GM12878 (cell line): ENCODE results near the gene EME2. TPM values are rescaled to one million over a fixed set of nuclear protein-coding genes. Genes with fewer than 3 reads are reported as not detected.
A peak's percentile ranks its signal among the peaks of the same experiment; 100 is the strongest.

ENCODE experiments used
- ATAC-seq: fragments of 200-7000 bp; cut with Tn5 transposase; 3 replicates; pipeline ENCODE4 v1.9.1; 2020; ENCODE audit warnings: mild to moderate bottlenecking, moderate library complexity
- BruUV-seq: library from RNA; stranded (reverse); fragments of 400-500 nt; replicated peaks from 2 replicates; lab custom pipeline; 2021; lab: Mats Ljungman, UMichigan
- CTCF ChIA-PET: fragments of 300-600 bp; sonication (Branson Sonifier 250); formaldehyde crosslinking; extraction: SDS; loops from one replicate; lab custom pipeline; 2021; ENCODE audit warnings: inconsistent platforms; lab: Yijun Ruan, JAX
- POLR2A ChIA-PET: fragments of 350-600 bp; formaldehyde crosslinking; extraction: SDS; loops from one replicate; lab custom pipeline; 2021; ENCODE audit warnings: inconsistent platforms; lab: Charles Lee
- RAD21 ChIA-PET: fragments of 300-600 bp; sonication (Branson Sonifier 250); formaldehyde crosslinking; loops from one replicate; lab custom pipeline; 2023; ENCODE audit warnings: antibody characterized with exemption; ENCODE audit not compliant: unreplicated experiment; lab: Charles Lee
- SMC1A ChIA-PET: fragments of 300-600 bp; sonication (Branson Sonifier 250); formaldehyde crosslinking; loops from one replicate; lab custom pipeline; 2023; ENCODE audit not compliant: unreplicated experiment, uncharacterized antibody; lab: Charles Lee
- DNase-seq: peaks from one replicate; pipeline ENCODE4 v3.0.0-alpha.2; 2011; ENCODE audit warnings: low read depth, low spot score
- FAIRE-seq: peaks from 3 replicates; lab custom pipeline; 2011; peaks lifted over from hg19 to GRCh38; lab: Jason Lieb, UNC
- H2AFZ ChIP-seq: 2 replicates; pipeline ENCODE4 v1.6.0; 2011; ENCODE audit warnings: low read depth, low read length, control low read depth; ENCODE audit not compliant: control insufficient read depth
- H3K27ac ChIP-seq: 2 replicates; pipeline ENCODE4 v1.5.1; 2011; ENCODE audit warnings: control low read depth; ENCODE audit not compliant: control insufficient read depth, insufficient read depth
- H3K27me3 ChIP-seq, 2 experiments: replicated peaks in 1 of 2; 2 replicates each; pipeline versions ENCODE4 v1.6.0 to v1.6.1; 2011; ENCODE audit warnings: low read length in 1 of 2; ENCODE audit not compliant: control insufficient read depth in 2 of 2, insufficient read depth in 2 of 2
- H3K36me3 ChIP-seq, 2 experiments: 2 replicates each; pipeline ENCODE4 v1.5.1; 2011; ENCODE audit warnings: low read length in 1 of 2; ENCODE audit not compliant: control insufficient read depth in 2 of 2, insufficient read depth in 2 of 2
- H3K4me1 ChIP-seq: 2 replicates; pipeline ENCODE4 v1.6.1; 2011; ENCODE audit warnings: mild to moderate bottlenecking, low read length, moderate library complexity, mixed read lengths; ENCODE audit not compliant: control insufficient read depth, insufficient read depth
- H3K4me2 ChIP-seq: 2 replicates; pipeline ENCODE4 v1.6.0; 2011; ENCODE audit warnings: control low read depth; ENCODE audit not compliant: control insufficient read depth, insufficient read depth
- H3K4me3 ChIP-seq: fragments of 200-600 bp; sonication (generic); 2 replicates; pipeline ENCODE4 v1.5.1; 2016
- H3K79me2 ChIP-seq: 2 replicates; pipeline ENCODE4 v1.6.0; 2011; ENCODE audit warnings: low read length; ENCODE audit not compliant: control insufficient read depth, insufficient read depth
- H3K9ac ChIP-seq: 2 replicates; pipeline ENCODE4 v1.8.0; 2011; ENCODE audit warnings: low read length, control low read depth, mixed read lengths; ENCODE audit not compliant: control insufficient read depth, insufficient read depth
- H3K9me3 ChIP-seq: replicated peaks from 3 replicates; pipeline ENCODE4 v1.5.1; 2011; ENCODE audit warnings: mild to moderate bottlenecking, low read length; ENCODE audit not compliant: control insufficient read depth, insufficient read depth
- H4K20me1 ChIP-seq: 2 replicates; pipeline ENCODE4 v1.6.0; 2011; ENCODE audit not compliant: control insufficient read depth, insufficient read depth
- RAD21 ChIP-seq: IDR thresholded peaks from 2 replicates; pipeline ENCODE4 v1.6.1; 2011; ENCODE audit warnings: mild to moderate bottlenecking, low read depth, low read length, moderate library complexity; ENCODE audit not compliant: insufficient read depth
- SMC3 ChIP-seq: IDR thresholded peaks from 2 replicates; pipeline ENCODE4 v1.6.1; 2011; ENCODE audit warnings: low read length, improper control_type of control experiment, borderline replicate concordance
- WGBS: methylation state at CpG from one replicate; pipeline ENCODE4 v1.1.6; 2016; ENCODE audit warnings: low lambda C conversion rate; ENCODE audit not compliant: insufficient replicate concordance, insufficient coverage; ENCODE audit errors: missing lambda C conversion rate; 5-methylcytosine and 5-hydroxymethylcytosine counted together
- in situ Hi-C: fragments of 300-500 bp; cut with MboI; formaldehyde crosslinking; loops from 9 replicates; pipeline ENCODE4 v1.14.3; 2018; ENCODE audit warnings: mixed read lengths
- intact Hi-C: fragments of 100-400 bp; cut with micrococcal nuclease; formaldehyde crosslinking; loops from one replicate; pipeline ENCODE4 v1.14.2; 2022; ENCODE audit not compliant: unreplicated experiment
- polyA plus RNA-seq, 11 experiments: library from polyadenylated mRNA; depleted of rRNA in 4 of 11; unstranded in 6 of 11; stranded (reverse) in 5 of 11; fragments of >200 nt; fragmentation: Nextera tagmentation in 4 of 11; fragmentation: Illumina TruSeq in 1 of 11; extraction: Ambion mirVana in 4 of 11; extraction: Trizol in 1 of 11; gene quantifications; 1 replicate in 1 of 11; 2 replicates in 10 of 11; pipeline versions ENCODE4 v1.2.1 to v1.2.3, GENCODE V29; 2011 to 2016; ENCODE audit warnings: inconsistent platforms in 2 of 11, missing spikeins in 2 of 11, low read depth in 1 of 11
- total RNA-seq, 4 experiments: library from RNA; depleted of rRNA in 3 of 4; stranded (reverse); fragments of >200 nt in 3 of 4; fragmentation: Illumina TruSeq in 1 of 4; extraction: Trizol in 1 of 4; gene quantifications; 2 replicates each; pipeline versions ENCODE4 v1.2.1 to v1.2.3, GENCODE V29; 2013 to 2021
- TF ChIP-seq, protein P1 (sequence below), 3 experiments: IDR thresholded peaks in 2 of 3; conservative IDR thresholded peaks in 1 of 3; 2 replicates each; pipeline ENCODE4 v1.5.1; 2011; ENCODE audit warnings: low read depth in 3 of 3, low read length in 3 of 3, mild to moderate bottlenecking in 3 of 3, control low read depth in 2 of 3, moderate library complexity in 2 of 3, inconsistent platforms in 1 of 3, mixed read lengths in 1 of 3; ENCODE audit not compliant: control insufficient read depth in 2 of 3, insufficient read depth in 1 of 3; ENCODE audit errors: extremely low read depth in 1 of 3
- TF ChIP-seq, protein P2 (sequence below): fragments of 450-650 bp; IDR thresholded peaks from 2 replicates; pipeline ENCODE4 v1.6.1; 2018; ENCODE audit warnings: borderline replicate concordance, mild to moderate bottlenecking; ENCODE audit not compliant: partially characterized antibody

Gene EME2
- total and polyA plus RNA-seq, 10 of the 15 experiments (the other 5 are each of a cell fraction or from before 2014, with no cell fraction given): 0.29 to 16.9 (median 4.1) TPM

DNA sequence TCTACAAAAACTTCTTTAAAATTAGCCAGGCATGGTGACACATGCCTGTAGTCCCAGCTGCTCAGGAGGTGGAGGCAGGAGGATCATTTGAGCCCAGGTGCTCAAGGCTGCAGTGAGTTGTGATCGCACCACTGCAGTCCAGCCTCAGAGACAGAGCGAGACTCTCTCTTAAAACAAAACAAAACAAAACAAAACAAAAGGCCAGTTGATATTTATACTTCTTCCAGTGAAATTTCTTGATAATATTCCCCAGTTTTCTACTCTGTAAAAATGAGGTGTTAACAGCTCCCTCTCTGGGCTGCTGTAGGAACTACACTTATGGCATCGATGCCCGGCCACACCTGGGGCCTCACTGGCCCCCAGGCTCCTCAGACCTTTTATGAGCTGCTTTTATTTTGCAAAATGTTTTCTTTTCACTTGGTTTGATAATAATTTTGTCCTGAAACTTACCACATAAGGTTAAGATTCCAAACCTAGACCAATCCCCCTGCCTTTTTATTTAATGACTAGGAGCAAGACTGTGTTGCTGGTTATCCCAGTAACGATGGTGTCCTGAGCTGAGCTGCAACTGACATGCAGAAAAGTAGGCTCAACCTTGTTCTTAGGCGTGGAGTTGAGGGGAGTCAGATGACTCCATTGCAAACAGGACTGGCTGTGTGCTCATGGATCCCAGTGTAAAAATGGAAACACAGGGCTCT is 49.0 kb upstream of the EME2 start:
- peaks cover 32% of the 10 kb centered on the region for H3K4me1 ChIP-seq
- TF ChIP-seq, protein P1, sequence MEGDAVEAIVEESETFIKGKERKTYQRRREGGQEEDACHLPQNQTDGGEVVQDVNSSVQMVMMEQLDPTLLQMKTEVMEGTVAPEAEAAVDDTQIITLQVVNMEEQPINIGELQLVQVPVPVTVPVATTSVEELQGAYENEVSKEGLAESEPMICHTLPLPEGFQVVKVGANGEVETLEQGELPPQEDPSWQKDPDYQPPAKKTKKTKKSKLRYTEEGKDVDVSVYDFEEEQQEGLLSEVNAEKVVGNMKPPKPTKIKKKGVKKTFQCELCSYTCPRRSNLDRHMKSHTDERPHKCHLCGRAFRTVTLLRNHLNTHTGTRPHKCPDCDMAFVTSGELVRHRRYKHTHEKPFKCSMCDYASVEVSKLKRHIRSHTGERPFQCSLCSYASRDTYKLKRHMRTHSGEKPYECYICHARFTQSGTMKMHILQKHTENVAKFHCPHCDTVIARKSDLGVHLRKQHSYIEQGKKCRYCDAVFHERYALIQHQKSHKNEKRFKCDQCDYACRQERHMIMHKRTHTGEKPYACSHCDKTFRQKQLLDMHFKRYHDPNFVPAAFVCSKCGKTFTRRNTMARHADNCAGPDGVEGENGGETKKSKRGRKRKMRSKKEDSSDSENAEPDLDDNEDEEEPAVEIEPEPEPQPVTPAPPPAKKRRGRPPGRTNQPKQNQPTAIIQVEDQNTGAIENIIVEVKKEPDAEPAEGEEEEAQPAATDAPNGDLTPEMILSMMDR (IDR thresholded peaks at IDR 0.05 in 2 of 3, conservative IDR thresholded peaks at IDR 0.05 in 1 of 3; ENCODE audit: control insufficient read depth in 2 of 3, extremely low read depth in 1 of 3, insufficient read depth in 1 of 3, low read depth in 3 of 3, low read length in 3 of 3): peak; percentile 65 to 77 (median 77)
- TF ChIP-seq RAD21: peak; percentile 45
- TF ChIP-seq SMC3: peak; percentile 43; the same call in 1 of the 2 replicates
- TF ChIP-seq, protein P2, sequence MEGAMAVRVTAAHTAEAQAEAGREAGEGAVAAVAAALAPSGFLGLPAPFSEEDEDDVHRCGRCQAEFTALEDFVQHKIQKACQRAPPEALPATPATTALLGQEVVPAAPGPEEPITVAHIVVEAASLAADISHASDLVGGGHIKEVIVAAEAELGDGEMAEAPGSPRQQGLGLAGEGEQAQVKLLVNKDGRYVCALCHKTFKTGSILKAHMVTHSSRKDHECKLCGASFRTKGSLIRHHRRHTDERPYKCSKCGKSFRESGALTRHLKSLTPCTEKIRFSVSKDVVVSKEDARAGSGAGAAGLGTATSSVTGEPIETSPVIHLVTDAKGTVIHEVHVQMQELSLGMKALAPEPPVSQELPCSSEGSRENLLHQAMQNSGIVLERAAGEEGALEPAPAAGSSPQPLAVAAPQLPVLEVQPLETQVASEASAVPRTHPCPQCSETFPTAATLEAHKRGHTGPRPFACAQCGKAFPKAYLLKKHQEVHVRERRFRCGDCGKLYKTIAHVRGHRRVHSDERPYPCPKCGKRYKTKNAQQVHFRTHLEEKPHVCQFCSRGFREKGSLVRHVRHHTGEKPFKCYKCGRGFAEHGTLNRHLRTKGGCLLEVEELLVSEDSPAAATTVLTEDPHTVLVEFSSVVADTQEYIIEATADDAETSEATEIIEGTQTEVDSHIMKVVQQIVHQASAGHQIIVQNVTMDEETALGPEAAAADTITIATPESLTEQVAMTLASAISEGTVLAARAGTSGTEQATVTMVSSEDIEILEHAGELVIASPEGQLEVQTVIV: no peak
- in situ Hi-C loops (no loop called here), intact Hi-C loops (no loop called here)
- whole genome bisulfite sequencing: 55% methylated on average over 6 of the region's 6 CpGs
- ChIA-PET SMC1A (interaction anchor here (0.9 to 1.2 kb wide), 3 partner anchors 15 to 360 kb away, joined by 3 read pairs; no protein-coding TSS in a partner anchor), RAD21 (interaction anchor here (0.6 to 1.3 kb wide), 3 partner anchors 12 to 996 kb away, joined by 4 to 5 read pairs (median 4); partner anchors contain the start of gene JPT2), CTCF (interaction anchor here (0.7 to 2.0 kb wide), 7 partner anchors 8 to 232 kb away, joined by 3 to 6 read pairs (median 4); partner anchors contain the start of gene JPT2), POLR2A (no interaction called here)
- H3K27me3 ChIP-seq: no peaks in the 10 kb centered on the region
- H3K4me2 ChIP-seq: peak overlapping the region; percentile 25; the same call in 1 of the 2 replicates
- peaks cover 5% of the 10 kb centered on the region for H3K79me2 ChIP-seq
- peak; percentile 71 for ATAC-seq
- H3K4me3 ChIP-seq: no peak overlapping the region
- no peak overlapping the region for H2AFZ ChIP-seq
- no peaks in the 10 kb centered on the region for H3K9me3 ChIP-seq
- no peaks in the 10 kb centered on the region; the same call in 1 of the 2 replicates for H4K20me1 ChIP-seq
- H3K36me3 ChIP-seq: peaks cover 9 to 16% of the 10 kb centered on the region in 2 experiments
- FAIRE-seq: no peak
- no peak for DNase-seq
- BruUV-seq: no TSS peak
- no peak overlapping the region for H3K27ac ChIP-seq
- no peak overlapping the region for H3K9ac ChIP-seq
